Upper lobe of left lung (tissue), 6 donors: ENCODE measurements around the gene CADPS. TPM values are rescaled to one million over a fixed set of nuclear protein-coding genes. Genes with fewer than 3 reads are reported as not detected.

Experiments
- ATAC-seq, 2 donors: fragments of 200-7000 bp; cut with Tn5 transposase; one replicate each; pipeline ENCODE4 v1.9.1; 2022; ENCODE audit warnings: mild to moderate bottlenecking in 2 of 2, moderate library complexity in 2 of 2; ENCODE audit not compliant: low FRiP score in 2 of 2
- DNase-seq, 2 donors: peaks; one replicate each; pipeline ENCODE4 v3.0.0-alpha.2; 2019 to 2020
- H3K27ac ChIP-seq, 4 donors: fragments of 200-600 bp; sonication (generic); one replicate each; pipeline ENCODE4 v1.5.1; 2016 to 2019
- H3K27me3 ChIP-seq, 4 donors: fragments of 200-600 bp; sonication (generic); one replicate each; pipeline ENCODE4 v1.5.1; 2017 to 2019
- H3K36me3 ChIP-seq, 4 donors: fragments of 200-600 bp; sonication (generic); one replicate each; pipeline ENCODE4 v1.5.1; 2016 to 2019
- H3K4me1 ChIP-seq, 4 donors: fragments of 200-600 bp; sonication (generic); one replicate each; pipeline ENCODE4 v1.5.1; 2018 to 2019
- H3K4me3 ChIP-seq, 4 donors: fragments of 200-600 bp; sonication (generic); one replicate each; pipeline ENCODE4 v1.5.1; 2017 to 2019; ENCODE audit warnings: mild to moderate bottlenecking in 2 of 4, moderate library complexity in 1 of 4
- H3K9me3 ChIP-seq, 4 donors: fragments of 200-600 bp; sonication (generic); one replicate each; pipeline ENCODE4 v1.5.1; 2018 to 2019
- EP300 ChIP-seq, 4 donors: sonication (generic); formaldehyde crosslinking; IDR thresholded peaks; one replicate each; pipeline ENCODE4 v1.5.1; 2017; ENCODE audit warnings: antibody characterized with exemption in 4 of 4, control low read depth in 2 of 4
- POLR2A ChIP-seq, 4 donors: fragments of 450-650 bp; IDR thresholded peaks; one replicate each; pipeline ENCODE4 v1.5.1; 2016 to 2017; ENCODE audit warnings: antibody characterized with exemption in 4 of 4, mild to moderate bottlenecking in 2 of 4
- POLR2AphosphoS5 ChIP-seq, 2 donors: sonication (generic); formaldehyde crosslinking; IDR thresholded peaks; one replicate each; pipeline ENCODE4 v1.5.1; 2017; ENCODE audit warnings: antibody characterized with exemption in 2 of 2
- whole genome bisulfite sequencing, 2 donors: methylation state at CpG; one replicate each; pipeline ENCODE4 v1.1.5; 2017 to 2018; 5-methylcytosine and 5-hydroxymethylcytosine counted together
- total RNA-seq, 6 donors: library from RNA; depleted of rRNA in 4 of 6; stranded (reverse); fragments of >200 nt in 4 of 6; gene quantifications; one replicate each; pipeline versions ENCODE4 v1.1.0 to v1.2.1, GENCODE V29; 2016 to 2021
- TF ChIP-seq, protein P1 (sequence below), 6 experiments: fragments of 450-650 bp in 4 of 6; fragments of 200-600 bp in 2 of 6; sonication (generic) in 2 of 6; IDR thresholded peaks; one replicate each; pipeline ENCODE4 v1.5.1; 2016 to 2019; ENCODE audit warnings: antibody characterized with exemption in 6 of 6
- donor health status: DM: no; HTN: no; CAD: no; lungs with moderate emphysema.
- donor health status: DM: no; HTN: yes; CAD: no; lungs with severe emphysema.

Gene CADPS
- total RNA-seq, 6 donors from 2014 or later, result 0.29 to 1.5 (median 1.2) TPM; not detected in 3

DNA sequence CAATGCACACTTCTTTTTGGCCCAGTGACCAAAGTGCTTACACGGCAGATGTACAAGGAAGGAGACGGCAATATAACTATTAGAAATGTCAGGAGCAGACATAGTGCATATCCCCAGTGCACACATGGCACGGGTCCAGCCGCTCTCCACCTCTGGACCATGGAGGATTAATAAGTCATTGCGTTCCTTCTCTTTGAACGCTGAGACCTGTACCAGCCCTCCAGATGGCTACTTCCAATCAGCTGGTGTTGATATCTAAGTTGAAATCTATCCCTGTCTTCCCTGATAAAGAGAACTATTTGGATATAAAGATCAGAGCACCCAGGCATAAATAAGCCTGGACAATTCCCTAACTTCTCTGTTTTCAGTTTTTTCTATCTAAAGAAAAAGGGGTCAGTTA, 212.5 kb downstream of the CADPS start:
- Histone ChIP-seq H3K4me3 (no peak overlapping the region), H3K9me3 (no peaks in the 10 kb centered on the region), H3K27ac (no peak overlapping the region), H3K4me1 (no peaks in the 10 kb centered on the region), H3K36me3 (no peaks in the 10 kb centered on the region), H3K27me3 (no peaks in the 10 kb centered on the region)
- ATAC-seq (no peak), DNase-seq (no peak)
- 86 to 90% methylated on average over 6 of the region's 6 CpGs for WGBS, 2 donors
- TF ChIP-seq POLR2A (IDR thresholded peaks at IDR 0.05) (no peak), EP300 (IDR thresholded peaks at IDR 0.05) (no peak), POLR2AphosphoS5 (IDR thresholded peaks at IDR 0.05) (no peak)
- TF ChIP-seq, protein P1, sequence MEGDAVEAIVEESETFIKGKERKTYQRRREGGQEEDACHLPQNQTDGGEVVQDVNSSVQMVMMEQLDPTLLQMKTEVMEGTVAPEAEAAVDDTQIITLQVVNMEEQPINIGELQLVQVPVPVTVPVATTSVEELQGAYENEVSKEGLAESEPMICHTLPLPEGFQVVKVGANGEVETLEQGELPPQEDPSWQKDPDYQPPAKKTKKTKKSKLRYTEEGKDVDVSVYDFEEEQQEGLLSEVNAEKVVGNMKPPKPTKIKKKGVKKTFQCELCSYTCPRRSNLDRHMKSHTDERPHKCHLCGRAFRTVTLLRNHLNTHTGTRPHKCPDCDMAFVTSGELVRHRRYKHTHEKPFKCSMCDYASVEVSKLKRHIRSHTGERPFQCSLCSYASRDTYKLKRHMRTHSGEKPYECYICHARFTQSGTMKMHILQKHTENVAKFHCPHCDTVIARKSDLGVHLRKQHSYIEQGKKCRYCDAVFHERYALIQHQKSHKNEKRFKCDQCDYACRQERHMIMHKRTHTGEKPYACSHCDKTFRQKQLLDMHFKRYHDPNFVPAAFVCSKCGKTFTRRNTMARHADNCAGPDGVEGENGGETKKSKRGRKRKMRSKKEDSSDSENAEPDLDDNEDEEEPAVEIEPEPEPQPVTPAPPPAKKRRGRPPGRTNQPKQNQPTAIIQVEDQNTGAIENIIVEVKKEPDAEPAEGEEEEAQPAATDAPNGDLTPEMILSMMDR (IDR thresholded peaks at IDR 0.05), result no peak

DNA sequence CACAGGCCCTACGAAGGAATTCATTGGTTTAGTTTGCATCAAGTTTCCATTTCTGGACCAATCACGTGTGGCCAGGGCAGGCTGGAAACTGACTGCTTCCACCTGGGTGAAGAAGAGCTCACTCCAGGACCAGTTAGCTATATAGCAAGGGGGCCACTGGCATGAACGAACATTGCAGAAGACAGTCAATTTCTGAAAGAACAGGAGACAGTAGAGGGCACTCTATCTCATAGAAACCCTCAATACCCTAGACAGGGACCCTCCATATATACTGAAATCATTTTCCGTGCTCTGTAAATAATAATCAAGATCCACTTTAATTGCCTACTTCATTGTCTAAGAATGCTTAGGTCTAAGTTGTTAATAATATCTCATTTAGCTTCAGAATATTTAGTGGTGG, 215.6 kb downstream of the CADPS start:
- H3K9me3 ChIP-seq, result no peaks in the 10 kb centered on the region

DNA sequence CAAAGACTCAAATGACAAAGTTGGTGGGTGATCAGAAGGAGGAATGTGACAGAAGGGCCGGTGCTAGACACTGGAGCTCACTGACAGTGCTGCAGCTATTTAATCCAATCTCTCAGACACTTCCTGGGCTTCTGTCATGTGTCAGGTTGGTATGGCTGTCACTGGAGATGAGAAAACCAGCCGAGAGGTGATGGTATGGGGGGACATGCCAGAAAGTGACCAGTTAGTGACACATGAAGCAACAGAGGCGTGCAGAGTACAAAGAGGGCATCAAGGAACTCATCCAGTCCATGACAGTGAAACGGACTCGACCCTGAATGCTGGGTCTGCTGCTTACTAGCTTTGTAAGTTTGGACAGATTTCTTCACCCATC, 219.5 kb downstream of the CADPS start:
- Histone ChIP-seq H3K4me1 (no peaks in the 10 kb centered on the region), H3K4me3 (no peak overlapping the region), H3K27me3 (no peaks in the 10 kb centered on the region), H3K27ac (no peak overlapping the region), H3K36me3 (no peaks in the 10 kb centered on the region), H3K9me3 (no peaks in the 10 kb centered on the region)
- DNase-seq, result no peak
- 51 to 74% methylated on average over 5 of the region's 5 CpGs for WGBS, 2 donors
- no peak for ATAC-seq
- no peak for TF ChIP-seq EP300 (IDR thresholded peaks at IDR 0.05)

More for the DNA sequence above, 215.6 kb downstream of the CADPS start:
- 54 to 55% methylated on average over 4 of the region's 4 CpGs for WGBS, 2 donors
- Histone ChIP-seq H3K27ac (no peak overlapping the region), H3K4me1 (no peaks in the 10 kb centered on the region), H3K36me3 (no peaks in the 10 kb centered on the region), H3K4me3 (no peak overlapping the region), H3K27me3 (no peaks in the 10 kb centered on the region)
- ATAC-seq, result no peak
- no peak for DNase-seq
- TF ChIP-seq EP300 (IDR thresholded peaks at IDR 0.05) (no peak), POLR2AphosphoS5 (IDR thresholded peaks at IDR 0.05) (no peak), POLR2A (IDR thresholded peaks at IDR 0.05) (no peak)
- TF ChIP-seq, protein P1 (IDR thresholded peaks at IDR 0.05), result no peak

DNA sequence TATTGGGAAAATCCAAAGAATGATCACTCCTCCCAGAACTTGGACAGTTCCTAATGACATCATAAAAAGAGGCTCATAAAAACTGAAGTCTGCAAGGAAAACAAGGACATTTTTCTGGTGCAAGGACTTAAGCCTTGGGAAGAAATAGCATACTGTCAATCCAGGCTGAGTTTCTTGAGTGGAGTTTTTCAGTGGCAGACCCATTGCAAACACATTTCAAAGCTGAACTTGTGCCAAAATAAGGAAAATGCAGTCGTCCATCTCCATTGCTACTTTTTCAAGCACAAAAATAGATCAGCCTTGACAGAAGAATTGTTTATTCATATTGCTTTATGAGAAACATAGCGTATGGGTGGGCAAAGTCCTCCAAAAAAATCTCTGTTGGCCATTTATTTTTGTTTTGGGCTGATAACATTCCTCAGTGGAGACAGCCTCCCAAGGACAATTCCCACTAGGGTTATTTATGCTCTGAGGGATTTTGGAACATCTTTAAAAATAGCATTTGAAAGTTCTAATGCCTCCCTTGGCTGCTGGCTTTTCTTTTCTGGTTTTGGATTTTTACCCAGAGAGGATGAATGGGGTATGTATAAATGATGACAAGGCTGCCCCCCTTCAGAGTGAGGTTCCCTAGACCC, 220.0 kb downstream of the CADPS start:
- H3K9me3 ChIP-seq, result no peaks in the 10 kb centered on the region
- H3K27ac ChIP-seq, result no peak overlapping the region

DNA sequence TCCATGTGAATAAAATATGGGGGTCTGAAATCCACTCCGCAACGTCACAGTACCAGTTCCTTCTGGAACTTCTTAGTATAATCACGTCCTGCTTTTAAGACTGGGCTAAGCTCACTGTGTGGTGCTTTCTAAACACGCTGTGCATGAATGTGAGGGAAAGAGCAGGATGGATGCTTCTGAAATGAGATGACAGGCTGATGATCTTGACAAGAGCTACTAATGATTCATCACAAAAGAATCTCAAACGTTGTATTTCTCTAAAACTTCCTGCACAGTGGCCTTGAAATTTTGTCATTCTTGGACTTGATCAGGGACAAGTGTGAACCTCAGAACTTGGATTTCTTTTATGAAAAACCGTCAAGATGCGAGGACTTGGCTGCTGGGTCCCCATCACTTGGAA, 221.4 kb downstream of the CADPS start:
- DNase-seq (no peak), ATAC-seq (no peak)
- Histone ChIP-seq H3K27me3 (no peaks in the 10 kb centered on the region), H3K9me3 (no peaks in the 10 kb centered on the region), H3K4me3 (no peak overlapping the region), H3K27ac (no peak overlapping the region), H3K4me1 (no peaks in the 10 kb centered on the region), H3K36me3 (no peaks in the 10 kb centered on the region)
- WGBS, 2 donors, result 68 to 74% methylated on average over 7 of the region's 7 CpGs
- no peak for TF ChIP-seq POLR2AphosphoS5 (IDR thresholded peaks at IDR 0.05)
- no peak for TF ChIP-seq EP300 (IDR thresholded peaks at IDR 0.05)
- TF ChIP-seq, protein P1 (IDR thresholded peaks at IDR 0.05), result no peak
- no peak for TF ChIP-seq POLR2A (IDR thresholded peaks at IDR 0.05)

More for the DNA sequence above, 220.0 kb downstream of the CADPS start:
- no peak overlapping the region for H3K4me3 ChIP-seq
- no peaks in the 10 kb centered on the region for H3K36me3 ChIP-seq
- TF ChIP-seq, protein P1 (IDR thresholded peaks at IDR 0.05), result no peak
- TF ChIP-seq EP300 (IDR thresholded peaks at IDR 0.05) (no peak), POLR2AphosphoS5 (IDR thresholded peaks at IDR 0.05) (no peak), POLR2A (IDR thresholded peaks at IDR 0.05) (no peak)
- ATAC-seq (no peak), DNase-seq (no peak)
- H3K27me3 ChIP-seq, result no peaks in the 10 kb centered on the region
- 39 to 55% methylated on average over 2 of the region's 2 CpGs for WGBS, 2 donors
- H3K4me1 ChIP-seq, result no peaks in the 10 kb centered on the region
